H9 (cell line): ENCODE data around the gene GRIK1. TPM values are rescaled to one million over a fixed set of nuclear protein-coding genes. Genes with fewer than 3 reads are reported as not detected.

Experiments used
- DNase-seq: peaks from one replicate; pipeline ENCODE4 v3.0.0-alpha.2; 2017
- H2AFZ ChIP-seq: one replicate; pipeline ENCODE4 v1.6.1; 2013; ENCODE audit warnings: mild to moderate bottlenecking, low read length, control low read depth, moderate library complexity
- H2AK5ac ChIP-seq: 2 replicates; pipeline ENCODE4 v1.6.1; 2013; ENCODE audit warnings: low read length, control low read depth, mixed read lengths; ENCODE audit not compliant: insufficient read length
- H2BK120ac ChIP-seq: one replicate; pipeline ENCODE4 v1.6.1; 2013; ENCODE audit warnings: low read depth, mild to moderate bottlenecking, low read length, control low read depth, inconsistent platforms; ENCODE audit not compliant: poor library complexity, severe bottlenecking
- H2BK12ac ChIP-seq: 2 replicates; pipeline ENCODE4 v1.6.1; 2013; ENCODE audit warnings: low read length, control low read depth, mixed read lengths, low read depth; ENCODE audit not compliant: insufficient read length
- H2BK15ac ChIP-seq: 2 replicates; pipeline ENCODE4 v1.6.1; 2013; ENCODE audit warnings: low read depth, low read length, control low read depth
- H2BK20ac ChIP-seq: one replicate; pipeline ENCODE4 v1.6.1; 2013; ENCODE audit warnings: low read depth, mild to moderate bottlenecking, low read length, control low read depth, inconsistent platforms; ENCODE audit not compliant: poor library complexity, severe bottlenecking
- H2BK5ac ChIP-seq: 2 replicates; pipeline ENCODE4 v1.6.1; 2013; ENCODE audit warnings: low read length, control low read depth, mixed read lengths; ENCODE audit not compliant: insufficient read length
- H3K14ac ChIP-seq: 2 replicates; pipeline ENCODE4 v1.6.1; 2013; ENCODE audit warnings: low read length, control low read depth; ENCODE audit not compliant: insufficient read depth
- H3K18ac ChIP-seq: 2 replicates; pipeline ENCODE4 v1.6.1; 2013; ENCODE audit warnings: low read depth, mild to moderate bottlenecking, mixed read lengths, low read length, control low read depth; ENCODE audit not compliant: insufficient read length
- H3K23ac ChIP-seq: 2 replicates; pipeline ENCODE4 v1.6.1; 2013; ENCODE audit warnings: low read length, control low read depth, mixed read lengths, low read depth; ENCODE audit not compliant: insufficient read length
- H3K23me2 ChIP-seq: 2 replicates; pipeline ENCODE4 v1.6.1; 2013; ENCODE audit warnings: low read depth, mild to moderate bottlenecking, mixed read lengths, low read length, control low read depth; ENCODE audit not compliant: insufficient read length, poor library complexity, severe bottlenecking
- H3K27ac ChIP-seq: 2 replicates; pipeline ENCODE4 v1.5.1; 2013; ENCODE audit warnings: low read length, control low read depth, mixed read lengths, low read depth; ENCODE audit not compliant: insufficient read length
- H3K27me3 ChIP-seq: 2 replicates; pipeline ENCODE4 v1.6.1; 2013; ENCODE audit warnings: low read length, control low read depth, inconsistent platforms; ENCODE audit not compliant: insufficient read depth
- H3K4ac ChIP-seq: 2 replicates; pipeline ENCODE4 v1.6.1; 2013; ENCODE audit warnings: low read depth, mild to moderate bottlenecking, control low read depth, inconsistent platforms, low read length, moderate library complexity
- H3K4me1 ChIP-seq: 2 replicates; pipeline ENCODE4 v1.6.1; 2013; ENCODE audit warnings: low read length, control low read depth, inconsistent platforms; ENCODE audit not compliant: insufficient read depth
- H3K4me2 ChIP-seq: 2 replicates; pipeline ENCODE4 v1.6.1; 2013; ENCODE audit warnings: low read length, control low read depth, mixed read lengths; ENCODE audit not compliant: insufficient read length, insufficient read depth
- H3K56ac ChIP-seq: 2 replicates; pipeline ENCODE4 v1.6.1; 2013; ENCODE audit warnings: low read depth, mild to moderate bottlenecking, mixed read lengths, low read length, control low read depth; ENCODE audit not compliant: insufficient read length
- H3K79me1 ChIP-seq: 2 replicates; pipeline ENCODE4 v1.6.1; 2013; ENCODE audit warnings: low read depth, mild to moderate bottlenecking, moderate library complexity, low read length, control low read depth, inconsistent platforms; ENCODE audit not compliant: insufficient read depth, poor library complexity, severe bottlenecking
- H3K79me2 ChIP-seq: 2 replicates; pipeline ENCODE4 v1.6.1; 2013; ENCODE audit warnings: low read length, control low read depth, inconsistent platforms; ENCODE audit not compliant: insufficient read depth
- H3K9ac ChIP-seq: 2 replicates; pipeline ENCODE4 v1.6.1; 2013; ENCODE audit warnings: low read length, control low read depth, mixed read lengths; ENCODE audit not compliant: insufficient read length; ENCODE audit errors: extremely low read depth
- H3K9me3 ChIP-seq: one replicate; pipeline ENCODE4 v1.6.1; 2013; ENCODE audit warnings: low read depth, low read length, inconsistent platforms; ENCODE audit not compliant: control insufficient read depth
- H3T11ph ChIP-seq: one replicate; pipeline ENCODE4 v1.6.1; 2013; ENCODE audit warnings: mild to moderate bottlenecking, low read length, control low read depth, inconsistent platforms
- H4K20me1 ChIP-seq: one replicate; pipeline ENCODE4 v1.6.1; 2013; ENCODE audit not compliant: control insufficient read depth, insufficient read length, insufficient read depth
- H4K5ac ChIP-seq: 2 replicates; pipeline ENCODE4 v1.6.1; 2013; ENCODE audit warnings: low read depth, mild to moderate bottlenecking, mixed read lengths, low read length, control low read depth; ENCODE audit not compliant: insufficient read length
- H4K8ac ChIP-seq: replicated peaks from 2 replicates; pipeline ENCODE4 v1.6.1; 2013; ENCODE audit warnings: low read length, control low read depth, mixed read lengths, low read depth; ENCODE audit not compliant: insufficient read length
- H4K91ac ChIP-seq: 2 replicates; pipeline ENCODE4 v1.6.1; 2013; ENCODE audit warnings: low read depth, mild to moderate bottlenecking, moderate library complexity, mixed read lengths, low read length, control low read depth; ENCODE audit not compliant: insufficient read length
- H3K27ac Mint-ChIP-seq, 3 experiments: 2 replicates in 2 of 3; 3 replicates in 1 of 3; pipeline ENCODE4 v1.8.0; 2020 to 2021; ENCODE audit warnings: mixed read lengths in 3 of 3, mild to moderate bottlenecking in 1 of 3, moderate library complexity in 1 of 3
- H3K27me3 Mint-ChIP-seq: 2 replicates; pipeline ENCODE4 v1.8.0; 2021; ENCODE audit warnings: low read depth, mild to moderate bottlenecking, moderate library complexity, mixed read lengths
- H3K36me3 Mint-ChIP-seq, 3 experiments: 2 replicates in 2 of 3; 3 replicates in 1 of 3; pipeline ENCODE4 v1.8.0; 2020 to 2021; ENCODE audit warnings: low read depth in 3 of 3, mixed read lengths in 3 of 3; ENCODE audit not compliant: insufficient read depth in 1 of 3
- H3K4me1 Mint-ChIP-seq, 2 experiments: 2 replicates each; pipeline ENCODE4 v1.8.0; 2020; ENCODE audit warnings: mixed read lengths in 2 of 2
- H3K4me3 Mint-ChIP-seq, 2 experiments: 2 replicates in 1 of 2; 3 replicates in 1 of 2; pipeline ENCODE4 v1.8.0; 2020 to 2021; ENCODE audit warnings: mild to moderate bottlenecking in 2 of 2, mixed read lengths in 2 of 2, moderate library complexity in 1 of 2
- H3K9me3 Mint-ChIP-seq, 2 experiments: 2 replicates in 1 of 2; 3 replicates in 1 of 2; pipeline ENCODE4 v1.8.0; 2020; ENCODE audit warnings: mild to moderate bottlenecking in 2 of 2, mixed read lengths in 2 of 2, moderate library complexity in 1 of 2
- CTCF ChIP-seq: fragments of 200-600 bp; sonication (generic); conservative IDR thresholded peaks from 3 replicates; pipeline ENCODE4 v1.8.0; 2021; ENCODE audit warnings: antibody characterized with exemption, mild to moderate bottlenecking
- total RNA-seq: library from RNA; stranded (reverse); gene quantifications from 2 replicates; pipeline ENCODE4 v1.2.1, GENCODE V29; 2021

Gene GRIK1
- total RNA-seq, 1 experiment from 2014 or later: not detected

- Histone ChIP-seq H2AK5ac (no peak overlapping the region), H3K56ac (no peak overlapping the region), H2BK120ac (no peak overlapping the region), H4K8ac (no peak overlapping the region), H3K27me3 (no peaks in the 10 kb centered on the region), H3K27ac (no peak overlapping the region), H2BK12ac (no peak overlapping the region), H2BK5ac (no peak overlapping the region), H3K23me2 (no peaks in the 10 kb centered on the region), H3K4ac (no peak overlapping the region), H2BK20ac (no peak overlapping the region), H3K9me3 (no peaks in the 10 kb centered on the region), H2BK15ac (no peak overlapping the region), H3K18ac (no peak overlapping the region), H4K20me1 (no peaks in the 10 kb centered on the region), H3K23ac (no peak overlapping the region), H3K79me1 (no peaks in the 10 kb centered on the region), H3K4me2 (no peak overlapping the region), H4K91ac (no peak overlapping the region), H3K9ac (no peak overlapping the region), H3K4me1 (no peaks in the 10 kb centered on the region), H2AFZ (no peak overlapping the region), H3K79me2 (no peaks in the 10 kb centered on the region), H4K5ac (no peak overlapping the region), H3T11ph (no peak overlapping the region), H3K14ac (no peak overlapping the region)
- Mint-ChIP-seq H3K27me3 (no peaks in the 10 kb centered on the region), H3K27ac (no peak overlapping the region), H3K4me3 (no peak overlapping the region), H3K36me3 (peaks cover 0 to 5% (median 0%) of the 10 kb centered on the region in 3 experiments; a peak in 2 of 7 replicates), H3K4me1 (no peaks in the 10 kb centered on the region), H3K9me3 (peaks cover 4 to 6% of the 10 kb centered on the region in 2 experiments; a peak in 4 of 5 replicates)
- no peak for TF ChIP-seq CTCF
- DNase-seq: no peak
These were observed 114.5 kb downstream of the GRIK1 start for GRCh38 chr21:29825345-29825744.
